Tibial nerve (tissue), 4 donors: ENCODE data around the gene MAVS. TPM values are rescaled to one million over a fixed set of nuclear protein-coding genes. Genes with fewer than 3 reads are reported as not detected.
A peak's percentile ranks its signal among the peaks of the same experiment; 100 is the strongest.

Experiments
- DNase-seq, 2 donors: peaks; one replicate each; pipeline ENCODE4 v3.0.0-alpha.2; 2019; ENCODE audit warnings: low spot score in 2 of 2
- H3K27ac ChIP-seq, 4 donors: fragments of 200-600 bp; sonication (generic) in 3 of 4; one replicate each; pipeline ENCODE4 v1.5.1; 2017 to 2019; ENCODE audit warnings: mild to moderate bottlenecking in 1 of 4
- H3K27me3 ChIP-seq, 2 donors: fragments of 200-600 bp; sonication (generic) in 1 of 2; one replicate each; pipeline versions ENCODE4 v1.5.1 to v1.6.0; 2017 to 2019
- H3K36me3 ChIP-seq, 3 donors: fragments of 200-600 bp; sonication (generic); one replicate each; pipeline ENCODE4 v1.5.1; 2018 to 2019
- H3K4me1 ChIP-seq, 4 donors: fragments of 200-600 bp; sonication (generic) in 3 of 4; one replicate each; pipeline ENCODE4 v1.5.1; 2017 to 2019
- H3K4me3 ChIP-seq, 4 donors: fragments of 200-600 bp; sonication (generic) in 3 of 4; one replicate each; pipeline ENCODE4 v1.5.1; 2017 to 2019; ENCODE audit warnings: mild to moderate bottlenecking in 1 of 4, moderate library complexity in 1 of 4
- H3K9me3 ChIP-seq, 4 donors: fragments of 200-600 bp; sonication (generic) in 3 of 4; one replicate each; pipeline ENCODE4 v1.5.1; 2017 to 2019
- CTCF ChIP-seq, 5 experiments: fragments of 200-600 bp in 3 of 5; fragments of 450-650 bp in 2 of 5; sonication (generic) in 3 of 5; IDR thresholded peaks; one replicate each; pipeline ENCODE4 v1.5.1; 2016 to 2019; ENCODE audit warnings: antibody characterized with exemption in 5 of 5, mild to moderate bottlenecking in 3 of 5, moderate library complexity in 2 of 5
- EP300 ChIP-seq, 2 donors: sonication (generic); formaldehyde crosslinking; IDR thresholded peaks; one replicate each; pipeline ENCODE4 v1.6.1; 2017; ENCODE audit warnings: antibody characterized with exemption in 2 of 2, mild to moderate bottlenecking in 1 of 2
- POLR2A ChIP-seq, 2 donors: fragments of 450-650 bp; IDR thresholded peaks; one replicate each; pipeline ENCODE4 v1.6.1; 2017; ENCODE audit warnings: antibody characterized with exemption in 2 of 2, mild to moderate bottlenecking in 2 of 2, moderate library complexity in 2 of 2
- WGBS, 2 donors: methylation state at CpG; one replicate each; pipeline ENCODE4 v1.1.5; 2018; 5-methylcytosine and 5-hydroxymethylcytosine counted together
- total RNA-seq, 4 donors: library from RNA; depleted of rRNA; stranded (reverse); fragments of >200 nt; gene quantifications; one replicate each; pipeline ENCODE4 v1.1.0, GENCODE V29; 2016

MAVS gene
- total RNA-seq, 4 donors from 2014 or later, result 34.5 to 49.8 (median 39.3) TPM

GRCh38 chr20:3885715-3886114 lies 39.1 kb downstream of the MAVS start:
- H3K27me3 ChIP-seq, result no peaks in the 10 kb centered on the region
- peaks cover 0 to 6% (median 0%) of the 10 kb centered on the region in 3 donors for H3K36me3 ChIP-seq
- no peak overlapping the region for H3K27ac ChIP-seq
- H3K4me1 ChIP-seq, result peaks cover 0 to 13% (median 11%) of the 10 kb centered on the region in 4 donors
- TF ChIP-seq CTCF (IDR thresholded peaks at IDR 0.05) (no peak), EP300 (IDR thresholded peaks at IDR 0.05) (no peak), POLR2A (IDR thresholded peaks at IDR 0.05) (no peak)
- H3K4me3 ChIP-seq, result no peak overlapping the region
- H3K9me3 ChIP-seq, result no peaks in the 10 kb centered on the region
- WGBS, 2 donors, result 73 to 78% methylated on average over 3 of the region's 3 CpGs
- no peak for DNase-seq

- DNase-seq, result no peak
- 7 to 9% methylated on average over 15 of the region's 15 CpGs for WGBS, 2 donors
- H3K27ac ChIP-seq, result peak overlapping the region; percentile 89 to 99 (median 96)
These were observed 41.4 kb downstream of the MAVS start for GRCh38 chr20:3887876-3888620.

GRCh38 chr20:3888622-3889488 lies 42.2 kb downstream of the MAVS start, which contains the start of gene PANK2:
Gene PANK2 (plus strand): TSS chr20:3889387.
- Histone ChIP-seq H3K36me3 (peaks cover 0 to 6% (median 0%) of the 10 kb centered on the region in 3 donors), H3K27ac (peak within 1 kb of the TSS; percentile 89 to 99 (median 96)), H3K9me3 (no peaks in the 10 kb centered on the region), H3K4me1 (peaks cover 0 to 43% (median 36%) of the 10 kb centered on the region in 4 donors), H3K4me3 (peak within 1 kb of the TSS; percentile 91 to 99 (median 93)), H3K27me3 (no peaks in the 10 kb centered on the region)
- DNase-seq, result peak; percentile 97 to 99
- 0% methylated on average over 18 to 44 of the region's 72 CpGs for WGBS, 2 donors
- peak; percentile 80 to 95 for TF ChIP-seq POLR2A (IDR thresholded peaks at IDR 0.05)
- peak in 1 of 2 donors; percentile 96 for TF ChIP-seq EP300 (IDR thresholded peaks at IDR 0.05)
- TF ChIP-seq CTCF (IDR thresholded peaks at IDR 0.05), result peak; percentile 21 to 66 (median 45)

More at GRCh38 chr20:3887876-3888620, 41.4 kb downstream of the MAVS start:
- Histone ChIP-seq H3K27me3 (no peaks in the 10 kb centered on the region), H3K36me3 (peaks cover 0 to 6% (median 0%) of the 10 kb centered on the region in 3 donors), H3K4me1 (peaks cover 0 to 35% (median 31%) of the 10 kb centered on the region in 4 donors), H3K4me3 (peak overlapping the region; percentile 91 to 99 (median 93)), H3K9me3 (no peaks in the 10 kb centered on the region)
- TF ChIP-seq CTCF (IDR thresholded peaks at IDR 0.05), result no peak
- no peak for TF ChIP-seq EP300 (IDR thresholded peaks at IDR 0.05)
- TF ChIP-seq POLR2A (IDR thresholded peaks at IDR 0.05), result no peak

- 0 to 1% methylated on average over 20 to 51 of the region's 68 CpGs for WGBS, 2 donors
- Histone ChIP-seq H3K27me3 (no peaks in the 10 kb centered on the region), H3K4me3 (peak overlapping the region; percentile 91 to 99 (median 93)), H3K36me3 (peaks cover 0 to 6% (median 0%) of the 10 kb centered on the region in 3 donors), H3K4me1 (peaks cover 0 to 52% (median 45%) of the 10 kb centered on the region in 4 donors), H3K27ac (peak overlapping the region; percentile 89 to 99 (median 96)), H3K9me3 (no peaks in the 10 kb centered on the region)
- peak in 1 of 2 donors; percentile 23 for DNase-seq
- TF ChIP-seq POLR2A (IDR thresholded peaks at IDR 0.05) (no peak), CTCF (IDR thresholded peaks at IDR 0.05) (no peak), EP300 (IDR thresholded peaks at IDR 0.05) (no peak)
These were observed 43.1 kb downstream of the MAVS start for GRCh38 chr20:3889489-3890397.
